ENCODE results near the gene LRP5. TPM values are rescaled to one million over a fixed set of nuclear protein-coding genes. Genes with fewer than 3 reads are reported as not detected.
A peak's percentile ranks its signal among the peaks of the same experiment; 100 is the strongest.

LRP5 gene
- total RNA-seq (2013), result 0.15 TPM
- under 1 TPM in 2 of 3 donors, not detected in 1; 0.23 to 0.29 TPM for polyA plus RNA-seq
- 0.55 and 0.96 TPM in 2 replicates for polyA minus RNA-seq
- 0.41 to 8.3 (median 1.4) reads per million in 11 experiments for total RNA-seq

- H2AFZ ChIP-seq (ENCODE audit: insufficient read depth, low read depth, low read length, poor library complexity, severe bottlenecking), result peak within 1 kb of the TSS; percentile 72
- 3% methylated on average over 78 of the region's 85 CpGs for WGBS (ENCODE audit: insufficient coverage)
- H3K27me3 ChIP-seq (ENCODE audit: control insufficient read depth in 2 of 2, insufficient read depth in 2 of 2, low read length in 2 of 2), result peaks cover 19 to 40% of the 10 kb centered on the region in 2 donors
- H3K9me3 Mint-ChIP-seq, result peaks cover 0 to 16% (median 5%) of the 10 kb centered on the region in 7 donors
- H3K9ac ChIP-seq (ENCODE audit: insufficient read depth, low read length, poor library complexity, severe bottlenecking), result peak within 1 kb of the TSS; percentile 51
- no peak within 1 kb of the TSS for H3K27ac Mint-ChIP-seq
- H3K4me2 ChIP-seq (replicated peaks; ENCODE audit: extremely low read depth, low read length, poor library complexity, severe bottlenecking), result peak within 1 kb of the TSS; percentile 86
- H3K9me3 ChIP-seq (replicated peaks in 1 of 2; ENCODE audit: control insufficient read depth in 1 of 2, insufficient read depth in 1 of 2, low read length in 2 of 2), result no peaks in the 10 kb centered on the region
- peak within 1 kb of the TSS; percentile 81 to 92 for H3K4me3 Mint-ChIP-seq
- H3K27ac ChIP-seq (ENCODE audit: low read depth in 1 of 2, low read length in 2 of 2), result no peak within 1 kb of the TSS
- no peaks in the 10 kb centered on the region for H3K36me3 ChIP-seq (replicated peaks in 1 of 2; ENCODE audit: control insufficient read depth in 1 of 2, insufficient read depth in 2 of 2, low read length in 2 of 2)
- peak within 1 kb of the TSS; percentile 3 to 73 (median 26) for H3K4me3 ChIP-seq (replicated peaks in 1 of 3; ENCODE audit: low read depth in 2 of 3, low read length in 3 of 3)
- no peaks in the 10 kb centered on the region for H4K20me1 ChIP-seq (ENCODE audit: insufficient read depth, low read length)
- peaks cover 36% of the 10 kb centered on the region for H3K4me1 Mint-ChIP-seq
- intact Hi-C loops (cut with micrococcal nuclease), result no loop called here
- TF ChIP-seq, protein P1, sequence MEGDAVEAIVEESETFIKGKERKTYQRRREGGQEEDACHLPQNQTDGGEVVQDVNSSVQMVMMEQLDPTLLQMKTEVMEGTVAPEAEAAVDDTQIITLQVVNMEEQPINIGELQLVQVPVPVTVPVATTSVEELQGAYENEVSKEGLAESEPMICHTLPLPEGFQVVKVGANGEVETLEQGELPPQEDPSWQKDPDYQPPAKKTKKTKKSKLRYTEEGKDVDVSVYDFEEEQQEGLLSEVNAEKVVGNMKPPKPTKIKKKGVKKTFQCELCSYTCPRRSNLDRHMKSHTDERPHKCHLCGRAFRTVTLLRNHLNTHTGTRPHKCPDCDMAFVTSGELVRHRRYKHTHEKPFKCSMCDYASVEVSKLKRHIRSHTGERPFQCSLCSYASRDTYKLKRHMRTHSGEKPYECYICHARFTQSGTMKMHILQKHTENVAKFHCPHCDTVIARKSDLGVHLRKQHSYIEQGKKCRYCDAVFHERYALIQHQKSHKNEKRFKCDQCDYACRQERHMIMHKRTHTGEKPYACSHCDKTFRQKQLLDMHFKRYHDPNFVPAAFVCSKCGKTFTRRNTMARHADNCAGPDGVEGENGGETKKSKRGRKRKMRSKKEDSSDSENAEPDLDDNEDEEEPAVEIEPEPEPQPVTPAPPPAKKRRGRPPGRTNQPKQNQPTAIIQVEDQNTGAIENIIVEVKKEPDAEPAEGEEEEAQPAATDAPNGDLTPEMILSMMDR (IDR thresholded peaks at IDR 0.05), result no peak
- peaks cover 49 to 63% (median 57%) of the 10 kb centered on the region in 3 donors for H3K27me3 Mint-ChIP-seq (ENCODE audit: low read depth in 3 of 3)
- no peaks in the 10 kb centered on the region for H3K79me2 ChIP-seq (ENCODE audit: insufficient read depth, low read length)
- no peak for DNase-seq
- peaks cover 15 to 19% of the 10 kb centered on the region in 2 donors for H3K4me1 ChIP-seq (ENCODE audit: control insufficient read depth in 1 of 2, insufficient read depth in 2 of 2, low read length in 2 of 2)
- peaks cover 5 to 18% of the 10 kb centered on the region in 2 donors for H3K36me3 Mint-ChIP-seq
Measured at GRCh38 chr11:68312117-68312779, at the start of gene LRP5. TSS of gene LRP5 (plus strand) at chr11:68312591. CDS start at chr11:68312715, 124 bp downstream.

GRCh38 chr11:68263444-68264035 is 48.9 kb upstream of the LRP5 start:
- no peak overlapping the region for H3K27ac Mint-ChIP-seq
- H4K20me1 ChIP-seq (ENCODE audit: insufficient read depth, low read length), result peaks cover 6% of the 10 kb centered on the region

More at GRCh38 chr11:68263444-68264035, 48.9 kb upstream of the LRP5 start:
- no peak overlapping the region for H3K4me3 ChIP-seq (replicated peaks in 1 of 3; ENCODE audit: low read depth in 2 of 3, low read length in 3 of 3)
- H3K4me2 ChIP-seq (replicated peaks; ENCODE audit: extremely low read depth, low read length, poor library complexity, severe bottlenecking), result no peak overlapping the region
- peaks cover 22% of the 10 kb centered on the region for H3K4me1 Mint-ChIP-seq
- DNase-seq, result no peak
- WGBS (ENCODE audit: insufficient coverage), result 98% methylated on average over 12 of the region's 13 CpGs
- peaks cover 10% of the 10 kb centered on the region for H3K79me2 ChIP-seq (ENCODE audit: insufficient read depth, low read length)
- H3K36me3 ChIP-seq (replicated peaks in 1 of 2; ENCODE audit: control insufficient read depth in 1 of 2, insufficient read depth in 2 of 2, low read length in 2 of 2), result peaks cover 38 to 67% of the 10 kb centered on the region in 2 donors
- H3K4me3 Mint-ChIP-seq, result no peak overlapping the region
- no peak overlapping the region for H3K9ac ChIP-seq (ENCODE audit: insufficient read depth, low read length, poor library complexity, severe bottlenecking)
- peaks cover 24 to 25% of the 10 kb centered on the region in 2 donors for H3K4me1 ChIP-seq (ENCODE audit: control insufficient read depth in 1 of 2, insufficient read depth in 2 of 2, low read length in 2 of 2)
- no peaks in the 10 kb centered on the region for H3K9me3 ChIP-seq (replicated peaks in 1 of 2; ENCODE audit: control insufficient read depth in 1 of 2, insufficient read depth in 1 of 2, low read length in 2 of 2)
- peaks cover 74% of the 10 kb centered on the region in 2 donors for H3K36me3 Mint-ChIP-seq
- peaks cover 0 to 3% (median 1%) of the 10 kb centered on the region in 3 donors for H3K27me3 Mint-ChIP-seq (ENCODE audit: low read depth in 3 of 3)
- TF ChIP-seq, protein P1 (IDR thresholded peaks at IDR 0.05), result no peak
- peaks cover 0 to 5% (median 0%) of the 10 kb centered on the region in 7 donors for H3K9me3 Mint-ChIP-seq
- H3K27me3 ChIP-seq (ENCODE audit: control insufficient read depth in 2 of 2, insufficient read depth in 2 of 2, low read length in 2 of 2), result no peaks in the 10 kb centered on the region
- no peak overlapping the region for H3K27ac ChIP-seq (ENCODE audit: low read depth in 1 of 2, low read length in 2 of 2)
- intact Hi-C loops (cut with micrococcal nuclease), result no loop called here
- H2AFZ ChIP-seq (ENCODE audit: insufficient read depth, low read depth, low read length, poor library complexity, severe bottlenecking), result no peak overlapping the region

Data from CD14-positive monocyte (primary cell).